K562 (cell line): ENCODE results near the gene PHF12. TPM values are rescaled to one million over a fixed set of nuclear protein-coding genes. Genes with fewer than 3 reads are reported as not detected.

Experiments used
- BCLAF1 ChIP-seq, 2 experiments: fragments of 450-650 bp in 1 of 2; IDR thresholded peaks; 2 replicates each; pipeline ENCODE4 v1.6.1; 2011 to 2017; ENCODE audit warnings: low read depth in 2 of 2, antibody characterized with exemption in 1 of 2, borderline replicate concordance in 1 of 2, low read length in 1 of 2, mild to moderate bottlenecking in 1 of 2, mixed read lengths in 1 of 2; ENCODE audit not compliant: control insufficient read depth in 1 of 2
- CLOCK ChIP-seq: fragments of 250-450 bp; sonication (Bioruptor Pico); IDR thresholded peaks from 2 replicates; pipeline ENCODE4 v1.4.0; 2020; ENCODE audit warnings: mild to moderate bottlenecking, moderate library complexity, borderline replicate concordance
- CREB3 ChIP-seq: fragments of 450-650 bp; conservative IDR thresholded peaks from 2 replicates; pipeline ENCODE4 v1.6.1; 2016; ENCODE audit warnings: missing genetic modification characterization, low read depth, mild to moderate bottlenecking, missing compliant biosample characterization, moderate library complexity
- IRF2 ChIP-seq: sonication (generic); formaldehyde crosslinking; IDR thresholded peaks from 2 replicates; pipeline ENCODE4 v1.8.1; 2022; ENCODE audit warnings: mild to moderate bottlenecking, missing genetic modification reagents
- MAFG ChIP-seq: fragments of 450-650 bp; conservative IDR thresholded peaks from 2 replicates; pipeline ENCODE4 v1.6.1; 2016; ENCODE audit warnings: missing genetic modification characterization, missing compliant biosample characterization
- MYBL2 ChIP-seq, 2 experiments: fragments of 450-650 bp in 1 of 2; sonication (generic) in 1 of 2; formaldehyde crosslinking in 1 of 2; IDR thresholded peaks; 2 replicates each; pipeline versions ENCODE4 v1.6.1 to v1.8.1; 2017 to 2022; ENCODE audit warnings: borderline replicate concordance in 1 of 2, inconsistent platforms in 1 of 2, low read depth in 1 of 2, mild to moderate bottlenecking in 1 of 2, missing genetic modification reagents in 1 of 2, moderate library complexity in 1 of 2
- MYC ChIP-seq, 2 experiments: fragments of 250-450 bp in 1 of 2; sonication (Bioruptor Pico) in 1 of 2; IDR thresholded peaks; 2 replicates each; pipeline versions ENCODE4 v1.5.1 to v1.6.1; 2012 to 2021; ENCODE audit warnings: low read depth in 2 of 2, borderline replicate concordance in 1 of 2, improper control_type of control experiment in 1 of 2, low read length in 1 of 2, mild to moderate bottlenecking in 1 of 2, moderate library complexity in 1 of 2
- POLR2G ChIP-seq: fragments of 200-400 bp; formaldehyde crosslinking; IDR thresholded peaks from 2 replicates; pipeline ENCODE4 v1.6.1; 2017; ENCODE audit warnings: low read depth, mild to moderate bottlenecking, antibody characterized with exemption, low read length, moderate library complexity
- RBM39 ChIP-seq: fragments of 200-400 bp; formaldehyde crosslinking; optimal IDR thresholded peaks from 2 replicates; pipeline ENCODE3; 2018; ENCODE audit warnings: low read depth, low read length
- RNF2 ChIP-seq: sonication (generic); IDR thresholded peaks from 2 replicates; pipeline ENCODE4 v1.6.1; 2016
- SMAD2 ChIP-seq: fragments of 150-350 bp; IDR thresholded peaks from 2 replicates; pipeline ENCODE4 v1.6.1; 2014; ENCODE audit warnings: low read depth, mild to moderate bottlenecking, low read length
- STAT5B ChIP-seq: fragments of 250-450 bp; sonication (Bioruptor Pico); IDR thresholded peaks from 2 replicates; pipeline ENCODE4 v1.8.0; 2021; ENCODE audit warnings: mild to moderate bottlenecking, inconsistent platforms
- ZBTB26 ChIP-seq: fragments of 450-650 bp; formaldehyde crosslinking; IDR thresholded peaks from 2 replicates; pipeline ENCODE4 v1.4.0; 2022; ENCODE audit warnings: missing genetic modification characterization
- ZNF436 ChIP-seq: fragments of 250-450, 450-650 bp; sonication (Bioruptor Pico); formaldehyde crosslinking; IDR thresholded peaks from 2 replicates; pipeline ENCODE4 v1.7.0; 2020; ENCODE audit warnings: mild to moderate bottlenecking
- ZNF511 ChIP-seq: sonication (generic); formaldehyde crosslinking; IDR thresholded peaks from 2 replicates; pipeline ENCODE4 v1.8.0; 2022; ENCODE audit warnings: mild to moderate bottlenecking, missing genetic modification reagents
- polyA plus RNA-seq, 8 experiments: library from polyadenylated mRNA; depleted of rRNA in 4 of 8; stranded (reverse) in 5 of 8; unstranded in 3 of 8; fragments of >200 nt; fragmentation: Nextera tagmentation in 2 of 8; fragmentation: Illumina TruSeq in 1 of 8; extraction: Ambion mirVana in 2 of 8; extraction: Trizol in 1 of 8; gene quantifications; 2 replicates each; pipeline versions ENCODE4 v1.2.1 to v1.2.3, GENCODE V29; 2011 to 2014; ENCODE audit warnings: inconsistent platforms in 1 of 8, missing spikeins in 1 of 8
- total RNA-seq, 7 experiments: library from RNA; depleted of rRNA in 6 of 7; stranded (reverse); fragments of >200 nt in 6 of 7; fragmentation: Illumina TruSeq in 2 of 7; extraction: Trizol in 2 of 7; gene quantifications; 2 replicates each; pipeline versions ENCODE4 v1.2.1 to v1.2.3, GENCODE V29; 2011 to 2021; ENCODE audit warnings: low replicate concordance in 1 of 7

The PHF12 gene
- total and polyA plus RNA-seq, 9 of the 15 experiments (the other 6 are each of a cell fraction or from before 2014, with no cell fraction given) = 0.82 to 31.3 (median 13.5) TPM

GRCh38 chr17:28951991-28952975 is 965 bp upstream of the PHF12 start (continued):
- TF ChIP-seq MYC (IDR thresholded peaks at IDR 0.05; ENCODE audit: low read depth, low read length) (peak; percentile 66), MYC (CRISPR knock-in tag; IDR thresholded peaks at IDR 0.05; ENCODE audit: borderline replicate concordance, low read depth) (no peak; the same call in 1 of the 2 replicates), STAT5B (CRISPR knock-in tag) (no peak), ZNF511 (CRISPR knock-in tag) (no peak), POLR2G (peak; percentile 64), RNF2 (peak; percentile 62; the same call in 1 of the 2 replicates), MYBL2 (IDR thresholded peaks at IDR 0.05; ENCODE audit: low read depth) (no peak), MYBL2 (CRISPR knock-in tag; IDR thresholded peaks at IDR 0.05; ENCODE audit: borderline replicate concordance) (no peak), IRF2 (CRISPR knock-in tag) (no peak), SMAD2 (peak; percentile 99; the same call in 1 of the 2 replicates), BCLAF1 (IDR thresholded peaks at IDR 0.05; ENCODE audit: borderline replicate concordance in 1 of 2, control insufficient read depth in 1 of 2, low read depth in 2 of 2, low read length in 1 of 2) (0 out of 4 replicates have a peak, but pooled peaks of 1 of the 2 experiments have one; percentile 75), ZNF436 (CRISPR knock-in tag) (no peak), ZBTB26 (CRISPR knock-in tag) (no peak), MAFG (tag) (no peak), RBM39 (peak; percentile 71), CLOCK (CRISPR knock-in tag) (no peak), CREB3 (tag) (peak; percentile 83; the same call in 1 of the 2 replicates)
